HepG2 (cell line): Measurements from ENCODE around the gene ACO1. TPM values are rescaled to one million over a fixed set of nuclear protein-coding genes. Genes with fewer than 3 reads are reported as not detected.
A peak's percentile ranks its signal among the peaks of the same experiment; 100 is the strongest.

Source experiments
- ARID2 ChIP-seq: sonication (generic); formaldehyde crosslinking; IDR thresholded peaks from 2 replicates; pipeline ENCODE4 v1.8.1; 2022; ENCODE audit warnings: mild to moderate bottlenecking, missing genetic modification reagents, borderline replicate concordance
- BCL6 ChIP-seq: IDR thresholded peaks from 2 replicates; pipeline ENCODE4 v1.6.1; 2016; ENCODE audit warnings: missing genetic modification reagents, missing compliant biosample characterization
- HDAC2 ChIP-seq: sonication (generic); formaldehyde crosslinking; IDR thresholded peaks from 2 replicates; pipeline ENCODE4 v1.4.0; 2020; ENCODE audit warnings: missing genetic modification reagents
- KLF9 ChIP-seq: IDR thresholded peaks from 2 replicates; pipeline ENCODE4 v1.6.1; 2016; ENCODE audit warnings: low read depth
- NCOA2 ChIP-seq: sonication (generic); formaldehyde crosslinking; IDR thresholded peaks from 2 replicates; pipeline ENCODE4 v1.8.0; 2022; ENCODE audit warnings: inconsistent platforms
- NFIB ChIP-seq: sonication (generic); formaldehyde crosslinking; IDR thresholded peaks from 2 replicates; pipeline ENCODE4 v1.9.0; 2021; ENCODE audit warnings: missing genetic modification reagents, mild to moderate bottlenecking, borderline replicate concordance
- PBX2 ChIP-seq: IDR thresholded peaks from 2 replicates; pipeline ENCODE4 v1.6.1; 2016; ENCODE audit warnings: control low read depth
- SMAD3 ChIP-seq: sonication (generic); formaldehyde crosslinking; IDR thresholded peaks from 2 replicates; pipeline ENCODE4 v1.4.0; 2020; ENCODE audit warnings: missing genetic modification reagents
- SOX6 ChIP-seq, 2 experiments: fragments of 450-650 bp in 1 of 2; sonication (generic) in 1 of 2; formaldehyde crosslinking in 1 of 2; IDR thresholded peaks; 2 replicates each; pipeline versions ENCODE4 v1.4.0 to v1.6.1; 2017 to 2020; ENCODE audit warnings: antibody characterized with exemption in 1 of 2, mild to moderate bottlenecking in 1 of 2, missing genetic modification reagents in 1 of 2
- THRA ChIP-seq: sonication (generic); formaldehyde crosslinking; IDR thresholded peaks from 2 replicates; pipeline ENCODE4 v1.4.0; 2020; ENCODE audit warnings: missing genetic modification reagents, borderline replicate concordance
- ZFP62 ChIP-seq: sonication (generic); formaldehyde crosslinking; IDR thresholded peaks from 2 replicates; pipeline ENCODE4 v1.4.0; 2020; ENCODE audit warnings: missing genetic modification reagents
- ZNF180 ChIP-seq: sonication (generic); formaldehyde crosslinking; IDR thresholded peaks from 2 replicates; pipeline ENCODE4 v1.4.0; 2020; ENCODE audit warnings: low read depth, missing genetic modification reagents, borderline replicate concordance
- ZNF282 ChIP-seq: fragments of 450-650 bp; IDR thresholded peaks from 2 replicates; pipeline ENCODE4 v1.6.1; 2018; ENCODE audit not compliant: partially characterized antibody
- ZNF431 ChIP-seq: sonication (generic); formaldehyde crosslinking; IDR thresholded peaks from 2 replicates; pipeline ENCODE4 v1.9.0; 2022; ENCODE audit warnings: missing genetic modification reagents, low read depth, mild to moderate bottlenecking, borderline replicate concordance
- ZNF577 ChIP-seq: sonication (generic); formaldehyde crosslinking; IDR thresholded peaks from 2 replicates; pipeline ENCODE4 v1.4.0; 2020; ENCODE audit warnings: mild to moderate bottlenecking, low read depth, missing genetic modification reagents, borderline replicate concordance
- ZNF780A ChIP-seq: sonication (generic); formaldehyde crosslinking; IDR thresholded peaks from 2 replicates; pipeline ENCODE4 v1.8.0; 2022; ENCODE audit warnings: mild to moderate bottlenecking, missing genetic modification reagents, moderate library complexity
- ZNF883 ChIP-seq: sonication (generic); formaldehyde crosslinking; IDR thresholded peaks from 2 replicates; pipeline ENCODE4 v1.5.1; 2020; ENCODE audit warnings: mild to moderate bottlenecking, missing genetic modification reagents; ENCODE audit errors: not compliant biosample characterization
- polyA plus RNA-seq, 8 experiments: library from polyadenylated mRNA; depleted of rRNA in 3 of 8; stranded (reverse) in 7 of 8; unstranded in 1 of 8; fragments of >200 nt; fragmentation: Illumina TruSeq in 4 of 8; extraction: Trizol in 4 of 8; gene quantifications; 2 replicates each; pipeline versions ENCODE4 v1.2.1 to v1.2.3, GENCODE V29; 2011 to 2016; ENCODE audit warnings: low read depth in 4 of 8, missing spikeins in 1 of 8, mixed read lengths in 1 of 8; ENCODE audit not compliant: insufficient read depth in 1 of 8
- total RNA-seq, 5 experiments: library from RNA; depleted of rRNA; stranded (reverse); fragments of >200 nt; fragmentation: Illumina TruSeq; extraction: Trizol; gene quantifications; 2 replicates each; pipeline ENCODE4 v1.2.3, GENCODE V29; 2016; ENCODE audit warnings: low read depth in 1 of 5
- TF ChIP-seq, protein P1 (sequence below): sonication (generic); formaldehyde crosslinking; IDR thresholded peaks from 2 replicates; pipeline ENCODE4 v1.9.0; 2021; ENCODE audit warnings: missing genetic modification reagents, borderline replicate concordance
- TF ChIP-seq, protein P2 (sequence below): sonication (generic); formaldehyde crosslinking; IDR thresholded peaks from 2 replicates; pipeline ENCODE4 v1.8.1; 2022; ENCODE audit warnings: low read depth, mild to moderate bottlenecking, missing genetic modification reagents
- TF ChIP-seq, protein P3 (sequence below): sonication (generic); formaldehyde crosslinking; IDR thresholded peaks from 2 replicates; pipeline ENCODE4 v1.4.0; 2020; ENCODE audit warnings: missing genetic modification reagents

The ACO1 gene
- total and polyA plus RNA-seq, 2 of the 13 experiments (the other 11 are each of a cell fraction or from before 2014, with no cell fraction given): 20.1 to 48.2 TPM

GRCh38 chr9:32426278-32426939 is 42.0 kb downstream of the ACO1 start (continued):
- TF ChIP-seq, protein P1, sequence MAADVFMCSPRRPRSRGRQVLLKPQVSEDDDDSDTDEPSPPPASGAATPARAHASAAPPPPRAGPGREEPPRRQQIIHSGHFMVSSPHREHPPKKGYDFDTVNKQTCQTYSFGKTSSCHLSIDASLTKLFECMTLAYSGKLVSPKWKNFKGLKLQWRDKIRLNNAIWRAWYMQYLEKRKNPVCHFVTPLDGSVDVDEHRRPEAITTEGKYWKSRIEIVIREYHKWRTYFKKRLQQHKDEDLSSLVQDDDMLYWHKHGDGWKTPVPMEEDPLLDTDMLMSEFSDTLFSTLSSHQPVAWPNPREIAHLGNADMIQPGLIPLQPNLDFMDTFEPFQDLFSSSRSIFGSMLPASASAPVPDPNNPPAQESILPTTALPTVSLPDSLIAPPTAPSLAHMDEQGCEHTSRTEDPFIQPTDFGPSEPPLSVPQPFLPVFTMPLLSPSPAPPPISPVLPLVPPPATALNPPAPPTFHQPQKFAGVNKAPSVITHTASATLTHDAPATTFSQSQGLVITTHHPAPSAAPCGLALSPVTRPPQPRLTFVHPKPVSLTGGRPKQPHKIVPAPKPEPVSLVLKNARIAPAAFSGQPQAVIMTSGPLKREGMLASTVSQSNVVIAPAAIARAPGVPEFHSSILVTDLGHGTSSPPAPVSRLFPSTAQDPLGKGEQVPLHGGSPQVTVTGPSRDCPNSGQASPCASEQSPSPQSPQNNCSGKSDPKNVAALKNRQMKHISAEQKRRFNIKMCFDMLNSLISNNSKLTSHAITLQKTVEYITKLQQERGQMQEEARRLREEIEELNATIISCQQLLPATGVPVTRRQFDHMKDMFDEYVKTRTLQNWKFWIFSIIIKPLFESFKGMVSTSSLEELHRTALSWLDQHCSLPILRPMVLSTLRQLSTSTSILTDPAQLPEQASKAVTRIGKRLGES (CRISPR knock-in tag): no peak
- TF ChIP-seq NFIB (CRISPR knock-in tag): no peak
- TF ChIP-seq HDAC2: peak; percentile 86
- TF ChIP-seq PBX2 (CRISPR knock-in tag): no peak
- no peak for TF ChIP-seq ZNF883 (CRISPR knock-in tag)
- peak; percentile 81 for TF ChIP-seq BCL6 (CRISPR knock-in tag)
- TF ChIP-seq KLF9 (CRISPR knock-in tag): no peak
- no peak for TF ChIP-seq ZFP62
- TF ChIP-seq ZNF282: no peak
- TF ChIP-seq ZNF431: peak; percentile 39; the same call in 1 of the 2 replicates
- no peak for TF ChIP-seq SOX6 (IDR thresholded peaks at IDR 0.05)
- TF ChIP-seq SOX6 (CRISPR knock-in tag; IDR thresholded peaks at IDR 0.05): peak; percentile 84
- TF ChIP-seq NCOA2 (CRISPR knock-in tag): peak; percentile 83
- peak; percentile 63; the same call in 1 of the 2 replicates for TF ChIP-seq THRA
- no peak for TF ChIP-seq ZNF180 (CRISPR knock-in tag)
- peak; percentile 82 for TF ChIP-seq SMAD3 (CRISPR knock-in tag)
- TF ChIP-seq ZNF577: no peak
- TF ChIP-seq ARID2 (CRISPR knock-in tag): no peak
- TF ChIP-seq ZNF780A (CRISPR knock-in tag): no peak
- TF ChIP-seq, protein P2, sequence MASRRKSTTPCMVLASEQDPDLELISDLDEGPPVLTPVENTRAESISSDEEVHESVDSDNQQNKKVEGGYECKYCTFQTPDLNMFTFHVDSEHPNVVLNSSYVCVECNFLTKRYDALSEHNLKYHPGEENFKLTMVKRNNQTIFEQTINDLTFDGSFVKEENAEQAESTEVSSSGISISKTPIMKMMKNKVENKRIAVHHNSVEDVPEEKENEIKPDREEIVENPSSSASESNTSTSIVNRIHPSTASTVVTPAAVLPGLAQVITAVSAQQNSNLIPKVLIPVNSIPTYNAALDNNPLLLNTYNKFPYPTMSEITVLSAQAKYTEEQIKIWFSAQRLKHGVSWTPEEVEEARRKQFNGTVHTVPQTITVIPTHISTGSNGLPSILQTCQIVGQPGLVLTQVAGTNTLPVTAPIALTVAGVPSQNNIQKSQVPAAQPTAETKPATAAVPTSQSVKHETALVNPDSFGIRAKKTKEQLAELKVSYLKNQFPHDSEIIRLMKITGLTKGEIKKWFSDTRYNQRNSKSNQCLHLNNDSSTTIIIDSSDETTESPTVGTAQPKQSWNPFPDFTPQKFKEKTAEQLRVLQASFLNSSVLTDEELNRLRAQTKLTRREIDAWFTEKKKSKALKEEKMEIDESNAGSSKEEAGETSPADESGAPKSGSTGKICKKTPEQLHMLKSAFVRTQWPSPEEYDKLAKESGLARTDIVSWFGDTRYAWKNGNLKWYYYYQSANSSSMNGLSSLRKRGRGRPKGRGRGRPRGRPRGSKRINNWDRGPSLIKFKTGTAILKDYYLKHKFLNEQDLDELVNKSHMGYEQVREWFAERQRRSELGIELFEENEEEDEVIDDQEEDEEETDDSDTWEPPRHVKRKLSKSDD: peak; percentile 77; the same call in 1 of the 2 replicates
- TF ChIP-seq, protein P3, sequence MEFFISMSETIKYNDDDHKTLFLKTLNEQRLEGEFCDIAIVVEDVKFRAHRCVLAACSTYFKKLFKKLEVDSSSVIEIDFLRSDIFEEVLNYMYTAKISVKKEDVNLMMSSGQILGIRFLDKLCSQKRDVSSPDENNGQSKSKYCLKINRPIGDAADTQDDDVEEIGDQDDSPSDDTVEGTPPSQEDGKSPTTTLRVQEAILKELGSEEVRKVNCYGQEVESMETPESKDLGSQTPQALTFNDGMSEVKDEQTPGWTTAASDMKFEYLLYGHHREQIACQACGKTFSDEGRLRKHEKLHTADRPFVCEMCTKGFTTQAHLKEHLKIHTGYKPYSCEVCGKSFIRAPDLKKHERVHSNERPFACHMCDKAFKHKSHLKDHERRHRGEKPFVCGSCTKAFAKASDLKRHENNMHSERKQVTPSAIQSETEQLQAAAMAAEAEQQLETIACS (CRISPR knock-in tag): no peak
